HepG2 (cell line): Measurements from ENCODE around the gene PCDHGB2. TPM values are rescaled to one million over a fixed set of nuclear protein-coding genes. Genes with fewer than 3 reads are reported as not detected.
A peak's percentile ranks its signal among the peaks of the same experiment; 100 is the strongest.

Experiments
- ATF7-NPFF ChIP-seq: sonication (generic); formaldehyde crosslinking; IDR thresholded peaks from 2 replicates; pipeline ENCODE4 v1.8.1; 2023; ENCODE audit warnings: mild to moderate bottlenecking, low read depth, missing genetic modification reagents, moderate library complexity
- FOXC1 ChIP-seq: sonication (generic); formaldehyde crosslinking; IDR thresholded peaks from 2 replicates; pipeline ENCODE4 v1.8.0; 2022; ENCODE audit warnings: mild to moderate bottlenecking, missing genetic modification reagents, borderline replicate concordance
- ISL2 ChIP-seq: sonication (generic); formaldehyde crosslinking; IDR thresholded peaks from 2 replicates; pipeline ENCODE4 v1.5.0; 2020; ENCODE audit warnings: missing genetic modification reagents
- KAT8 ChIP-seq: IDR thresholded peaks from 2 replicates; pipeline ENCODE4 v1.6.1; 2016; ENCODE audit warnings: missing genetic modification reagents, missing compliant biosample characterization
- MED13 ChIP-seq: sonication (generic); formaldehyde crosslinking; IDR thresholded peaks from 2 replicates; pipeline ENCODE4 v1.5.0; 2020; ENCODE audit warnings: missing genetic modification reagents
- PITX1 ChIP-seq: sonication (generic); formaldehyde crosslinking; IDR thresholded peaks from 2 replicates; pipeline ENCODE4 v1.5.1; 2020; ENCODE audit warnings: mild to moderate bottlenecking, missing genetic modification reagents
- PRPF4 ChIP-seq: fragments of 200-400 bp; formaldehyde crosslinking; IDR thresholded peaks from 2 replicates; pipeline ENCODE4 v1.6.1; 2016; ENCODE audit warnings: low read length, low read depth; ENCODE audit not compliant: poor library complexity, severe bottlenecking
- RELA ChIP-seq: sonication (generic); formaldehyde crosslinking; IDR thresholded peaks from 2 replicates; pipeline ENCODE4 v1.4.0; 2020; ENCODE audit warnings: missing genetic modification reagents
- RXRB ChIP-seq: IDR thresholded peaks from 2 replicates; pipeline ENCODE4 v1.6.1; 2016; ENCODE audit warnings: borderline replicate concordance, missing genetic modification reagents, missing compliant biosample characterization
- SP4 ChIP-seq: sonication (generic); formaldehyde crosslinking; IDR thresholded peaks from 2 replicates; pipeline ENCODE4 v1.8.1; 2023; ENCODE audit warnings: mild to moderate bottlenecking, missing genetic modification reagents
- U2AF1 ChIP-seq: fragments of 200-400 bp; formaldehyde crosslinking; optimal IDR thresholded peaks from 2 replicates; pipeline ENCODE3; 2017; ENCODE audit warnings: mild to moderate bottlenecking, low read depth, low read length
- ZNF136 ChIP-seq: sonication (generic); formaldehyde crosslinking; IDR thresholded peaks from 2 replicates; pipeline ENCODE4 v1.8.1; 2022; ENCODE audit warnings: low read depth, mild to moderate bottlenecking, moderate library complexity, missing genetic modification reagents
- ZNF850 ChIP-seq: sonication (generic); formaldehyde crosslinking; conservative IDR thresholded peaks from 2 replicates; pipeline ENCODE4 v1.9.0; 2021; ENCODE audit warnings: mild to moderate bottlenecking, missing genetic modification reagents
- ZNF891 ChIP-seq: sonication (generic); formaldehyde crosslinking; IDR thresholded peaks from 2 replicates; pipeline ENCODE4 v1.5.0; 2020; ENCODE audit warnings: mild to moderate bottlenecking, missing genetic modification reagents
- polyA plus RNA-seq, 8 experiments: library from polyadenylated mRNA; depleted of rRNA in 3 of 8; stranded (reverse) in 7 of 8; unstranded in 1 of 8; fragments of >200 nt; fragmentation: Illumina TruSeq in 4 of 8; extraction: Trizol in 4 of 8; gene quantifications; 2 replicates each; pipeline versions ENCODE4 v1.2.1 to v1.2.3, GENCODE V29; 2011 to 2016; ENCODE audit warnings: low read depth in 4 of 8, missing spikeins in 1 of 8, mixed read lengths in 1 of 8; ENCODE audit not compliant: insufficient read depth in 1 of 8
- total RNA-seq, 5 experiments: library from RNA; depleted of rRNA; stranded (reverse); fragments of >200 nt; fragmentation: Illumina TruSeq; extraction: Trizol; gene quantifications; 2 replicates each; pipeline ENCODE4 v1.2.3, GENCODE V29; 2016; ENCODE audit warnings: low read depth in 1 of 5
- TF ChIP-seq, protein P1 (sequence below), 2 experiments: sonication (generic) in 1 of 2; formaldehyde crosslinking in 1 of 2; IDR thresholded peaks; 2 replicates each; pipeline versions ENCODE4 v1.4.0 to v1.6.1; 2018 to 2020; ENCODE audit warnings: missing genetic modification reagents in 2 of 2, borderline replicate concordance in 1 of 2, low read depth in 1 of 2, mild to moderate bottlenecking in 1 of 2, missing biosample characterization in 1 of 2
- TF ChIP-seq, protein P2 (sequence below): sonication (generic); formaldehyde crosslinking; IDR thresholded peaks from 2 replicates; pipeline ENCODE4 v1.4.0; 2020; ENCODE audit warnings: mild to moderate bottlenecking, missing genetic modification reagents
- TF ChIP-seq, protein P3 (sequence below), 2 experiments: fragments of 450-650 bp in 1 of 2; sonication (generic) in 1 of 2; formaldehyde crosslinking; IDR thresholded peaks; 2 replicates each; pipeline versions ENCODE4 v1.5.0 to v1.8.0; 2020 to 2022; ENCODE audit warnings: mild to moderate bottlenecking in 1 of 2, missing genetic modification reagents in 1 of 2
- TF ChIP-seq, protein P4 (sequence below): sonication (generic); formaldehyde crosslinking; IDR thresholded peaks from 2 replicates; pipeline ENCODE4 v1.4.0; 2020; ENCODE audit warnings: mild to moderate bottlenecking, missing genetic modification reagents, borderline replicate concordance
- TF ChIP-seq, protein P5 (sequence below): sonication (generic); formaldehyde crosslinking; IDR thresholded peaks from 2 replicates; pipeline ENCODE4 v1.4.0; 2020; ENCODE audit warnings: missing genetic modification reagents
- TF ChIP-seq, protein P6 (sequence below): sonication (generic); formaldehyde crosslinking; IDR thresholded peaks from 2 replicates; pipeline ENCODE4 v1.8.1; 2023; ENCODE audit warnings: mild to moderate bottlenecking, moderate library complexity, missing genetic modification reagents

PCDHGB2 gene
- total and polyA plus RNA-seq, 2 of the 13 experiments (the other 11 are each of a cell fraction or from before 2014, with no cell fraction given): 0.64 to 0.82 TPM

DNA sequence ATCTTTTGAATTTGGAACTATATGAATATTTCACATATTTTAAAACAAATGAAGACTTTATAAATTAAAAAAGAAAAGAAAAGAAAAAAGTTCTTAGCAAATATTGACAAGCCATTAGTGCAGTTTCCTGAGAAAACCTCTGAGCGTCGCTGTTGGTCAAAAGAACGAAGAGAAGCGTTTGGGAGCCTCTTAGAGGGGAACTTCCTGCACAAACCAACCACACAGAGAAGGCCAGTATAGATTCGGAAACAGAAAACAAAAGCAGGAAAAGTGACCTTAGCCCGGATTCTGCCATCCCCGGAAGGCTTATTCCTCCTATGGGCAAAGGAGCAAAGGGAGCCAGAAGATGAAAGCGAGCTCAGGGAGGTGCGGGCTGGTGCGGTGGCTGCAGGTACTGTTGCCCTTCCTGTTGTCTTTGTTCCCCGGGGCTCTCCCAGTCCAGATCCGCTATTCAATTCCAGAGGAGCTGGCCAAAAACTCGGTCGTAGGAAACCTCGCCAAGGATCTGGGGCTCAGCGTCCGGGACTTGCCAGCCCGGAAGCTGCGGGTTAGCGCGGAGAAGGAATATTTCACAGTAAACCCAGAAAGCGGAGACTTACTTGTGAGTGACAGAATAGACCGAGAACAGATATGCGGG is at the start of gene PCDHGB2 (continued):
- TF ChIP-seq, protein P1, sequence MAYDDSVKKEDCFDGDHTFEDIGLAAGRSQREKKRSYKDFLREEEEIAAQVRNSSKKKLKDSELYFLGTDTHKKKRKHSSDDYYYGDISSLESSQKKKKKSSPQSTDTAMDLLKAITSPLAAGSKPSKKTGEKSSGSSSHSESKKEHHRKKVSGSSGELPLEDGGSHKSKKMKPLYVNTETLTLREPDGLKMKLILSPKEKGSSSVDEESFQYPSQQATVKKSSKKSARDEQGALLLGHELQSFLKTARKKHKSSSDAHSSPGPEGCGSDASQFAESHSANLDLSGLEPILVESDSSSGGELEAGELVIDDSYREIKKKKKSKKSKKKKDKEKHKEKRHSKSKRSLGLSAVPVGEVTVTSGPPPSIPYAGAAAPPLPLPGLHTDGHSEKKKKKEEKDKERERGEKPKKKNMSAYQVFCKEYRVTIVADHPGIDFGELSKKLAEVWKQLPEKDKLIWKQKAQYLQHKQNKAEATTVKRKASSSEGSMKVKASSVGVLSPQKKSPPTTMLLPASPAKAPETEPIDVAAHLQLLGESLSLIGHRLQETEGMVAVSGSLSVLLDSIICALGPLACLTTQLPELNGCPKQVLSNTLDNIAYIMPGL (CRISPR knock-in tag; IDR thresholded peaks at IDR 0.05; ENCODE audit: borderline replicate concordance in 1 of 2, low read depth in 1 of 2): peak in 1 of 2 experiments; percentile 62; a peak in 1 of 4 replicates
- TF ChIP-seq RXRB (CRISPR knock-in tag) (no peak), RELA (CRISPR knock-in tag) (no peak), PITX1 (CRISPR knock-in tag) (no peak), U2AF1 (no peak), SP4 (no peak), ZNF850 (CRISPR knock-in tag) (no peak), ZNF891 (CRISPR knock-in tag) (no peak), MED13 (CRISPR knock-in tag) (no peak), ISL2 (CRISPR knock-in tag) (no peak), ZNF136 (CRISPR knock-in tag) (no peak), ATF7-NPFF (CRISPR knock-in tag) (no peak), FOXC1 (no peak), PRPF4 (no peak), KAT8 (CRISPR knock-in tag) (0 out of 2 replicates have a peak, but pooled peaks have one; percentile 29)
- TF ChIP-seq, protein P2, sequence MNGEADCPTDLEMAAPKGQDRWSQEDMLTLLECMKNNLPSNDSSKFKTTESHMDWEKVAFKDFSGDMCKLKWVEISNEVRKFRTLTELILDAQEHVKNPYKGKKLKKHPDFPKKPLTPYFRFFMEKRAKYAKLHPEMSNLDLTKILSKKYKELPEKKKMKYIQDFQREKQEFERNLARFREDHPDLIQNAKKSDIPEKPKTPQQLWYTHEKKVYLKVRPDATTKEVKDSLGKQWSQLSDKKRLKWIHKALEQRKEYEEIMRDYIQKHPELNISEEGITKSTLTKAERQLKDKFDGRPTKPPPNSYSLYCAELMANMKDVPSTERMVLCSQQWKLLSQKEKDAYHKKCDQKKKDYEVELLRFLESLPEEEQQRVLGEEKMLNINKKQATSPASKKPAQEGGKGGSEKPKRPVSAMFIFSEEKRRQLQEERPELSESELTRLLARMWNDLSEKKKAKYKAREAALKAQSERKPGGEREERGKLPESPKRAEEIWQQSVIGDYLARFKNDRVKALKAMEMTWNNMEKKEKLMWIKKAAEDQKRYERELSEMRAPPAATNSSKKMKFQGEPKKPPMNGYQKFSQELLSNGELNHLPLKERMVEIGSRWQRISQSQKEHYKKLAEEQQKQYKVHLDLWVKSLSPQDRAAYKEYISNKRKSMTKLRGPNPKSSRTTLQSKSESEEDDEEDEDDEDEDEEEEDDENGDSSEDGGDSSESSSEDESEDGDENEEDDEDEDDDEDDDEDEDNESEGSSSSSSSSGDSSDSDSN (CRISPR knock-in tag): no peak
- TF ChIP-seq, protein P3, sequence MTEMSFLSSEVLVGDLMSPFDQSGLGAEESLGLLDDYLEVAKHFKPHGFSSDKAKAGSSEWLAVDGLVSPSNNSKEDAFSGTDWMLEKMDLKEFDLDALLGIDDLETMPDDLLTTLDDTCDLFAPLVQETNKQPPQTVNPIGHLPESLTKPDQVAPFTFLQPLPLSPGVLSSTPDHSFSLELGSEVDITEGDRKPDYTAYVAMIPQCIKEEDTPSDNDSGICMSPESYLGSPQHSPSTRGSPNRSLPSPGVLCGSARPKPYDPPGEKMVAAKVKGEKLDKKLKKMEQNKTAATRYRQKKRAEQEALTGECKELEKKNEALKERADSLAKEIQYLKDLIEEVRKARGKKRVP (CRISPR knock-in tag; IDR thresholded peaks at IDR 0.05): no peak
- TF ChIP-seq, protein P4, sequence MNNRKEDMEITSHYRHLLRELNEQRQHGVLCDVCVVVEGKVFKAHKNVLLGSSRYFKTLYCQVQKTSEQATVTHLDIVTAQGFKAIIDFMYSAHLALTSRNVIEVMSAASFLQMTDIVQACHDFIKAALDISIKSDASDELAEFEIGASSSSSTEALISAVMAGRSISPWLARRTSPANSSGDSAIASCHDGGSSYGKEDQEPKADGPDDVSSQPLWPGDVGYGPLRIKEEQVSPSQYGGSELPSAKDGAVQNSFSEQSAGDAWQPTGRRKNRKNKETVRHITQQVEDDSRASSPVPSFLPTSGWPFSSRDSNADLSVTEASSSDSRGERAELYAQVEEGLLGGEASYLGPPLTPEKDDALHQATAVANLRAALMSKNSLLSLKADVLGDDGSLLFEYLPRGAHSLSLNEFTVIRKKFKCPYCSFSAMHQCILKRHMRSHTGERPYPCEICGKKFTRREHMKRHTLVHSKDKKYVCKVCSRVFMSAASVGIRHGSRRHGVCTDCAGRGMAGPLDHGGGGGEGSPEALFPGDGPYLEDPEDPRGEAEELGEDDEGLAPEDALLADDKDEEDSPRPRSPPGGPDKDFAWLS (CRISPR knock-in tag): no peak
- TF ChIP-seq, protein P5, sequence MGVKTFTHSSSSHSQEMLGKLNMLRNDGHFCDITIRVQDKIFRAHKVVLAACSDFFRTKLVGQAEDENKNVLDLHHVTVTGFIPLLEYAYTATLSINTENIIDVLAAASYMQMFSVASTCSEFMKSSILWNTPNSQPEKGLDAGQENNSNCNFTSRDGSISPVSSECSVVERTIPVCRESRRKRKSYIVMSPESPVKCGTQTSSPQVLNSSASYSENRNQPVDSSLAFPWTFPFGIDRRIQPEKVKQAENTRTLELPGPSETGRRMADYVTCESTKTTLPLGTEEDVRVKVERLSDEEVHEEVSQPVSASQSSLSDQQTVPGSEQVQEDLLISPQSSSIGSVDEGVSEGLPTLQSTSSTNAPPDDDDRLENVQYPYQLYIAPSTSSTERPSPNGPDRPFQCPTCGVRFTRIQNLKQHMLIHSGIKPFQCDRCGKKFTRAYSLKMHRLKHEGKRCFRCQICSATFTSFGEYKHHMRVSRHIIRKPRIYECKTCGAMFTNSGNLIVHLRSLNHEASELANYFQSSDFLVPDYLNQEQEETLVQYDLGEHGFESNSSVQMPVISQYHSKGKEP: no peak
- TF ChIP-seq, protein P6, sequence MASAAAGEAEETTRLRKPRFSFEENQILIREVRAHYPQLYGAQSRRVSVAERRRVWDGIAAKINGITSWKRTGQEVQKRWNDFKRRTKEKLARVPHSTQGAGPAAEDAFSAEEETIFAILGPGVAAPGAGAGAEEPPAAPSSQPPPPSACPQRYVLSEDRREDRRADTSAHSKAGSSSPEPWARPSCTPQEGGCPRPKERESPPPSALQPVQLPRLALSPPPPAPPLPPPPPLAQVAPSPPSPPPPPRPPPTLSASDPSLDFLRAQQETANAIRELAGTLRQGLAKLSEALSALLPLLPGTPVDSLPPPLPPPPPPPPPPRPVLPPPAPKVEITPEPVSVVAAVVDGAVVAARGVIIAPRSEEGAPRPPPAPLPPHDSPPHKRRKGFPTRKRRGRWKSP (CRISPR knock-in tag): no peak
